ENCODE results near the gene LTB4R2. TPM values are rescaled to one million over a fixed set of nuclear protein-coding genes. Genes with fewer than 3 reads are reported as not detected.

The LTB4R2 gene
- polyA plus RNA-seq, 3 donors from 2014 or later: 2.1 to 4.9 (median 3.9) TPM

DNA sequence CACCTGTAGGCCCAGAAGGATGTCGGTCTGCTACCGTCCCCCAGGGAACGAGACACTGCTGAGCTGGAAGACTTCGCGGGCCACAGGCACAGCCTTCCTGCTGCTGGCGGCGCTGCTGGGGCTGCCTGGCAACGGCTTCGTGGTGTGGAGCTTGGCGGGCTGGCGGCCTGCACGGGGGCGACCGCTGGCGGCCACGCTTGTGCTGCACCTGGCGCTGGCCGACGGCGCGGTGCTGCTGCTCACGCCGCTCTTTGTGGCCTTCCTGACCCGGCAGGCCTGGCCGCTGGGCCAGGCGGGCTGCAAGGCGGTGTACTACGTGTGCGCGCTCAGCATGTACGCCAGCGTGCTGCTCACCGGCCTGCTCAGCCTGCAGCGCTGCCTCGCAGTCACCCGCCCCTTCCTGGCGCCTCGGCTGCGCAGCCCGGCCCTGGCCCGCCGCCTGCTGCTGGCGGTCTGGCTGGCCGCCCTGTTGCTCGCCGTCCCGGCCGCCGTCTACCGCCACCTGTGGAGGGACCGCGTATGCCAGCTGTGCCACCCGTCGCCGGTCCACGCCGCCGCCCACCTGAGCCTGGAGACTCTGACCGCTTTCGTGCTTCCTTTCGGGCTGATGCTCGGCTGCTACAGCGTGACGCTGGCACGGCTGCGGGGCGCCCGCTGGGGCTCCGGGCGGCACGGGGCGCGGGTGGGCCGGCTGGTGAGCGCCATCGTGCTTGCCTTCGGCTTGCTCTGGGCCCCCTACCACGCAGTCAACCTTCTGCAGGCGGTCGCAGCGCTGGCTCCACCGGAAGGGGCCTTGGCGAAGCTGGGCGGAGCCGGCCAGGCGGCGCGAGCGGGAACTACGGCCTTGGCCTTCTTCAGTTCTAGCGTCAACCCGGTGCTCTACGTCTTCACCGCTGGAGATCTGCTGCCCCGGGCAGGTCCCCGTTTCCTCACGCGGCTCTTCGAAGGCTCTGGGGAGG is 985 bp downstream of the LTB4R2 start, which contains the start of gene LTB4R:
LTB4R (plus strand) TSS at position 857 of the 959 bp plus-strand sequence. CDS start 4,150 bp downstream, outside the sequence.
- Mint-ChIP-seq H3K27me3 (ENCODE audit: low read depth in 3 of 3) (peaks cover 8 to 17% (median 10%) of the 10 kb centered on the region in 3 donors), H3K4me3 (peak within 1 kb of the TSS; percentile 79 to 95 (median 84)), H3K36me3 (peaks cover 5 to 24% (median 14%) of the 10 kb centered on the region in 3 donors), H3K9me3 (no peaks in the 10 kb centered on the region), H3K4me1 (peaks cover 75 to 77% of the 10 kb centered on the region in 2 donors), H3K27ac (peak within 1 kb of the TSS; percentile 91 to 99 (median 96))
- peak; percentile 82 to 84 (median 84) for DNase-seq

DNA sequence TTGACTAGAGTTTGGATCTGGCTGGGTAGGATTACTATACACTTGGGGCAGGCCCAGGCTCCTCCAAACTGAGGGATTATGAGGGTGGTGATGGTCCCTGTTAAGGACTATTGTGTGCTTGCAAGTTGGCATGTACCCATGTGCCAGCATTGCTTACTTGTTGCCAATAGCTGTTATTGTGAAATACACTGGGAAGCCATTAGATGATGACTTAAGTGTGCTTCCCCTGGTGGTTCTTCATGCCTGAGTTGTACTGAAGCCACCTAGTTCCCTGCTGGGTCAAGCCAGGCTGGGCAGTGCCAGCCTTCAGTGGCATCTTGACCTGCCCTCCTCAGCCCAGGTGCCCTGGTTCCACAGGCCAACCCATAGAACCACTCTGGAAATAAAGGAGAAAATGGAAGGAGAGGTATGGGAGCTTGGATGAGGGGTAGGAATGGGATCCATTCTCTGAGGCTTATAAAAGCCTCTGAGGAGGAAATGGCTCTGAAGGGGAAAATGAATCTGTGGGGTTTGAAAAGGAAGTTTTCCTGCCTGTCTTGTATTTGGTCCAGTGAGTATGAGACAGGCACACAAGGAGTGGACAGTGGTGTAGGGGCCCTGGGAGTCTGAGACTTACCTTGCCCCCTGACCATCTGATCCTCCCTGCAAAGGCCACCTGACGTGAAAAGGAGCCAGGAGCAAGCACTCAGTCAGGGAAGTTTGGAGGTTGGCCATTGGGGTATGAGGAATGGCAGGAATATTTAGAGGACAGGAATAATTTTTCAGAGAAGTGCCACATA is 2.1 kb downstream of the LTB4R2 start:
- peak overlapping the region; percentile 74 to 95 (median 84) for H3K4me3 Mint-ChIP-seq
- H3K9me3 Mint-ChIP-seq: no peaks in the 10 kb centered on the region
- peaks cover 8 to 17% (median 10%) of the 10 kb centered on the region in 3 donors for H3K27me3 Mint-ChIP-seq (ENCODE audit: low read depth in 3 of 3)
- DNase-seq: peak in 2 of 3 donors; percentile 32 to 33
- H3K27ac Mint-ChIP-seq: peak overlapping the region; percentile 90 to 99 (median 94)
- H3K36me3 Mint-ChIP-seq: peaks cover 4 to 13% (median 8%) of the 10 kb centered on the region in 3 donors
- H3K4me1 Mint-ChIP-seq: peaks cover 77% of the 10 kb centered on the region in 2 donors

DNA sequence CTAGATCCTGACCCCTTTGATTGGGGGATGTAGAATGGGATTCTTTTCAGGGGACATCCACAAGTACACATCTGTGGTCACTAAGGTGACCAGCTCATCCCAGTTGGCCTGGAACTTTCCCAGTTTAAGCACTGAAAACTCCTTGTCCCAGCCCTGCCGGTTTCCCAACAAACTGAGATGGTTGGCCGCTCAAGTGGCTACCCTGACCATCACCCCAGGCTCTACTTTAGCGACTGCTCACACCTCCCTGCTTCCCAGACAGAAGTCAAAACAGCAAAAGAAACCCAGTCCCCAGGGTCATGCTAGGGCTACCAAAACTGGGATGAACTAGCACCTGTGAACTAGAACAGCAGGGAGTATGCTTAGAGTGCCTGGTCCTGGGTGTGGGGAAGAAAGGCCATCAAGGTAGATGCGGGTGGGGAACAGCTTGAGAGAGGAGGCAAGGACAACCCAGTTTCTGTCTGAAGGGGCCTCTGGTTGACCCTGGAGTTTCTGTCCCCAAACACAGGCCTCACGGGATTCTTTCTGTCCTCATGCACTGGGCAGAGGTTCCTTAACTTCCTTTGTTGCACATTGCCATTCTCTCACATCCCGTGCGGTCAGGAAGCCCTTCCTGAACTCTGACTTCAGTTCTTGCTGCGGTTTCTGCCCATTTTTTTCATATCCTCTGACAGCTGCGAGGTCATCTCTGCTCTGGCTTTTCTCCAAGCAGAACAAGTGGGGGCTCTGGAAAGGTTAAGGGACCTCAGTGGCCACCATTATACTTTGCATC is 3.0 kb downstream of the LTB4R2 start:
- Mint-ChIP-seq H3K36me3 (peaks cover 7 to 19% (median 9%) of the 10 kb centered on the region in 3 donors), H3K4me1 (peaks cover 78 to 84% of the 10 kb centered on the region in 2 donors), H3K9me3 (no peaks in the 10 kb centered on the region), H3K4me3 (peak overlapping the region; percentile 74 to 95 (median 84)), H3K27ac (peak overlapping the region; percentile 90 to 99 (median 94)), H3K27me3 (ENCODE audit: low read depth in 3 of 3) (peaks cover 8 to 20% (median 10%) of the 10 kb centered on the region in 3 donors)
- DNase-seq: peak; percentile 74 to 77 (median 77)

DNA sequence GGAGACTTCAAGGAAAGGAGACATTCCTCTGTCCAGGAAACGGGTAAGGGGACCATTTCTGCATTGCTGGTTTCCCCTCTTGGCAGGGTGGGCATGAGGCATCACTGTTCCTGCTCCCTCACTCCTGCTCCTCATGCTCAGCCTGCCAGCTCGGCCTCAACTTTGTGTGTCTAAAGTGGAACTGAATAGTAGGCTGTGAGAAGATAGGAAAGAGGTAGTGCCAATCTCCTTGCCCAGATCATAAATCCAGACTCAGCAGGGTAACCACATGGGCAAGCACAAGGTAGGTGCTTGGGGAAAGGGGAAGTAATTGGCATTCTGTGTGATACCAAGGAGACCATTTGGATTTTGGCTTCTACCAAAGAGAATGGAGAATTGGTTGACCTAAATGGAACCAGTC is 4.0 kb downstream of the LTB4R2 start:
- Mint-ChIP-seq H3K4me3 (peak overlapping the region; percentile 74 to 95 (median 84)), H3K27ac (peak overlapping the region; percentile 90 to 99 (median 94)), H3K27me3 (ENCODE audit: low read depth in 3 of 3) (peaks cover 8 to 20% (median 12%) of the 10 kb centered on the region in 3 donors), H3K36me3 (peaks cover 4 to 15% (median 6%) of the 10 kb centered on the region in 3 donors), H3K9me3 (no peaks in the 10 kb centered on the region), H3K4me1 (peaks cover 68 to 76% of the 10 kb centered on the region in 2 donors)
- DNase-seq: no peak

DNA sequence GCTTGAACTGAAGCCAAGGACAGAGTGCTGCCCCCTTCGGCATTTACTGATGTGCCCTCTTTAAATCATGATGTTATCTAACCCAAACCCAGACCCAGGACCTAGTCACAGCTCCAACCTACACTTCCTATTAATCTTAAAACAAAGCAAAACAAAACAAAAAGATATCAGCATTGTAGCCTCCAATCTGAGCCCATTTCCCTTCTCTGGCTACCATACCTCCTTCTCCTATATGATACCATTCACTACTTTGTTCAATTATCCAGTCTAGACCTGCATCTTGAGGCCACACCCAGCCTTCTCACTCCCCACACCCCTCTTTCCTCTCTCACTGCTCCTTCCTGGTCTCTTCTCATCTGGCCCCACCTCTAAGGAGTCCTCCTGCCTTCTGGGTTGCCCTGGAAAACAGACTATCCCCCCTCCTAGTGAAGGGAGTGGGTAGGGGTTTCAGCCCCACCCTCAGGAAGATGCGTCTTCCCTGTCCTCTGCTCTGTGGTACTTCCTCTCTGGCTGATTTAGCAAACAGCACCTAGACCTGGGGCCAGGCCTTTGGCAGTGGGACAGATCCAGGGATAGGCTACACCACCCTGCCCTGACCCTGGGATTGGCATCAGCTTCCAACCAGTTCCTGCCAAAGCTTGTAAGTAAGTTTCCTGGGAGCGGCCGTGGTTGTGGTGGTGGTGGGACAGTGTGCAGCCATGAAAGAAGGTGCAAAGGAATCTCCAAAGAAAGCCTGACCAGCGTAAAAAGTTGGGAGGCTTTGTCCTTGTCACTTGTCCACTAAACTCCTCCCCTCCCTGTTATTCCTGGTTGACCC is 4.6 kb downstream of the LTB4R2 start:
- H3K4me3 Mint-ChIP-seq: peak overlapping the region; percentile 74 to 95 (median 84)
- peaks cover 64 to 69% of the 10 kb centered on the region in 2 donors for H3K4me1 Mint-ChIP-seq
- H3K36me3 Mint-ChIP-seq: peaks cover 4 to 9% (median 6%) of the 10 kb centered on the region in 3 donors
- peak overlapping the region; percentile 90 to 99 (median 94) for H3K27ac Mint-ChIP-seq
- no peaks in the 10 kb centered on the region for H3K9me3 Mint-ChIP-seq
- DNase-seq: peak in 1 of 3 donors; percentile 6
- peaks cover 10 to 20% (median 14%) of the 10 kb centered on the region in 3 donors for H3K27me3 Mint-ChIP-seq (ENCODE audit: low read depth in 3 of 3)

DNA sequence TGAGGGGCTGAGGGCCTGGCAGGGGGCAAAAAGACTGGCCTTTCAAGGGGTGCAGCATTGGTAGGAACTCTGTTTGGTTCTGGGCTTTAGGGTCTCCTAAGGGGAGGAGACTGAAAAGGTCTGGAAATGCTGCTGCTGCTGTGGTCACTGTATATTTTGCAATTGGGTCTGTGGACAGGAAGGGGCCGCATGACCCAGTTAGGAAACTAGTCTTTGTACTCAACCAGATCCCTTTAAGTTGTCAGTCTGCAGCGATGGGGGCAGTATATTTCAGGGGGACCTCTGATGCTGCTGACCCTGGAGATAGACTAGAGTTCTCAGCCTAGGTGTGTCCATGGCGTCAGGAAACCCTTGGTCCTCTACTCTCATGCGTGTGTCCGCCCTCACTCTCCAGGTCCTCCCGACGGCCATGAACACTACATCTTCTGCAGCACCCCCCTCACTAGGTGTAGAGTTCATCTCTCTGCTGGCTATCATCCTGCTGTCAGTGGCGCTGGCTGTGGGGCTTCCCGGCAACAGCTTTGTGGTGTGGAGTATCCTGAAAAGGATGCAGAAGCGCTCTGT is 5.4 kb downstream of the LTB4R2 start:
- H3K36me3 Mint-ChIP-seq: peaks cover 4 to 10% (median 9%) of the 10 kb centered on the region in 3 donors
- peak overlapping the region; percentile 74 to 95 (median 84) for H3K4me3 Mint-ChIP-seq
- peaks cover 9 to 21% (median 16%) of the 10 kb centered on the region in 3 donors for H3K27me3 Mint-ChIP-seq (ENCODE audit: low read depth in 3 of 3)
- peak overlapping the region; percentile 90 to 99 (median 94) for H3K27ac Mint-ChIP-seq
- no peaks in the 10 kb centered on the region for H3K9me3 Mint-ChIP-seq
- peaks cover 56 to 62% of the 10 kb centered on the region in 2 donors for H3K4me1 Mint-ChIP-seq
- no peak for DNase-seq

DNA sequence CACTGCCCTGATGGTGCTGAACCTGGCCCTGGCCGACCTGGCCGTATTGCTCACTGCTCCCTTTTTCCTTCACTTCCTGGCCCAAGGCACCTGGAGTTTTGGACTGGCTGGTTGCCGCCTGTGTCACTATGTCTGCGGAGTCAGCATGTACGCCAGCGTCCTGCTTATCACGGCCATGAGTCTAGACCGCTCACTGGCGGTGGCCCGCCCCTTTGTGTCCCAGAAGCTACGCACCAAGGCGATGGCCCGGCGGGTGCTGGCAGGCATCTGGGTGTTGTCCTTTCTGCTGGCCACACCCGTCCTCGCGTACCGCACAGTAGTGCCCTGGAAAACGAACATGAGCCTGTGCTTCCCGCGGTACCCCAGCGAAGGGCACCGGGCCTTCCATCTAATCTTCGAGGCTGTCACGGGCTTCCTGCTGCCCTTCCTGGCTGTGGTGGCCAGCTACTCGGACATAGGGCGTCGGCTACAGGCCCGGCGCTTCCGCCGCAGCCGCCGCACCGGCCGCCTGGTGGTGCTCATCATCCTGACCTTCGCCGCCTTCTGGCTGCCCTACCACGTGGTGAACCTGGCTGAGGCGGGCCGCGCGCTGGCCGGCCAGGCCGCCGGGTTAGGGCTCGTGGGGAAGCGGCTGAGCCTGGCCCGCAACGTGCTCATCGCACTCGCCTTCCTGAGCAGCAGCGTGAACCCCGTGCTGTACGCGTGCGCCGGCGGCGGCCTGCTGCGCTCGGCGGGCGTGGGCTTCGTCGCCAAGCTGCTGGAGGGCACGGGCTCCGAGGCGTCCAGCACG is 6.1 kb downstream of the LTB4R2 start:
- peaks cover 54 to 59% of the 10 kb centered on the region in 2 donors for H3K4me1 Mint-ChIP-seq
- DNase-seq: no peak
- H3K4me3 Mint-ChIP-seq: peak overlapping the region; percentile 74 to 95 (median 84)
- H3K27ac Mint-ChIP-seq: peak overlapping the region in 5 of 6 donors; percentile 91 to 99 (median 97)
- peaks cover 9 to 20% (median 18%) of the 10 kb centered on the region in 3 donors for H3K27me3 Mint-ChIP-seq (ENCODE audit: low read depth in 3 of 3)
- no peaks in the 10 kb centered on the region for H3K9me3 Mint-ChIP-seq
- H3K36me3 Mint-ChIP-seq: peaks cover 4 to 11% (median 9%) of the 10 kb centered on the region in 3 donors

DNA sequence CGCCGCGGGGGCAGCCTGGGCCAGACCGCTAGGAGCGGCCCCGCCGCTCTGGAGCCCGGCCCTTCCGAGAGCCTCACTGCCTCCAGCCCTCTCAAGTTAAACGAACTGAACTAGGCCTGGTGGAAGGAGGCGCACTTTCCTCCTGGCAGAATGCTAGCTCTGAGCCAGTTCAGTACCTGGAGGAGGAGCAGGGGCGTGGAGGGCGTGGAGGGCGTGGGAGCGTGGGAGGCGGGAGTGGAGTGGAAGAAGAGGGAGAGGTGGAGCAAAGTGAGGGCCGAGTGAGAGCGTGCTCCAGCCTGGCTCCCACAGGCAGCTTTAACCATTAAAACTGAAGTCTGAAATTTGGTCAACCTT is 6.6 kb downstream of the LTB4R2 start:
- no peak for DNase-seq
- peaks cover 51 to 57% of the 10 kb centered on the region in 2 donors for H3K4me1 Mint-ChIP-seq
- no peaks in the 10 kb centered on the region for H3K9me3 Mint-ChIP-seq
- H3K36me3 Mint-ChIP-seq: peaks cover 4 to 12% (median 9%) of the 10 kb centered on the region in 3 donors
- H3K27me3 Mint-ChIP-seq (ENCODE audit: low read depth in 3 of 3): peaks cover 9 to 20% (median 19%) of the 10 kb centered on the region in 3 donors
- no peak overlapping the region for H3K4me3 Mint-ChIP-seq
- H3K27ac Mint-ChIP-seq: no peak overlapping the region

DNA sequence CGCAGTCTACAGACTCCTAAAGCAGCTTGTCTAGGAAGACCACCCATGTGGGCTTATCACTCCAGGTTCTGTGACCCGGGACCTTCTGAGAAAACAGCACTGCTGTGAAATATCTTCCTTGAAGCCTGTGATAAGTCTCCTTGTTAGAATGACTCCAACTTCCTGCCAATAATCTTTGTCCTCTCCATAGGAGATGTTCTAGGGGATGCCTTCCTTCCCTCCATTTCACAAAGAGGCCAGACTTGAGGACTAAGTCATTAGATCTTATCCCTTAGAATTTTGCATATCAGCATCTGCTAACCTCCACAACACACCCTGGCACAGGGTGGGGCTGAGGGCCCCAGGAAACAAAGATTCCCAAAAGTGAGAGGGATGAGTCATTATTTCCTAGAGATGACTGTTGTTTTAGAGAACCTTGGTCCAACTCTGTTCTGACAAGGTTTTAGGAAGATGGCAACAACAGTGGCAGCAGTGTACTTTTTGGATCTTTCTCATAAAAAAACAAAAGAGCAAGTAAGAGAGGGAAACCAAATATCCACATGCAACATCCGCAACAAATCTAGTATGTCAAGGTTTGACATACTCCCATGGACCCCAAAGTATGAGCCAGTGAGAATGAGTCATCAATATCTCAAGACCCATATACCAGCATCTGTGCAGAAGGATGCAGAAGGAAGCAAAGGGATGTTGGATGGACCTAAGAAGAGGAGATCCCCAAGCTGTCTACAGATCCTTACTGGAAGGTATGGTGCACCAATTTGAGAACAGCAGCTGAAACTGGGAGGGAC is 7.4 kb downstream of the LTB4R2 start:
- peak overlapping the region in 4 of 6 donors; percentile 7 to 56 (median 38) for H3K27ac Mint-ChIP-seq
- no peak for DNase-seq
- peaks cover 4 to 15% (median 9%) of the 10 kb centered on the region in 3 donors for H3K36me3 Mint-ChIP-seq
- no peaks in the 10 kb centered on the region for H3K9me3 Mint-ChIP-seq
- H3K4me3 Mint-ChIP-seq: no peak overlapping the region
- peaks cover 44 to 49% of the 10 kb centered on the region in 2 donors for H3K4me1 Mint-ChIP-seq
- peaks cover 9 to 21% (median 17%) of the 10 kb centered on the region in 3 donors for H3K27me3 Mint-ChIP-seq (ENCODE audit: low read depth in 3 of 3)

DNA sequence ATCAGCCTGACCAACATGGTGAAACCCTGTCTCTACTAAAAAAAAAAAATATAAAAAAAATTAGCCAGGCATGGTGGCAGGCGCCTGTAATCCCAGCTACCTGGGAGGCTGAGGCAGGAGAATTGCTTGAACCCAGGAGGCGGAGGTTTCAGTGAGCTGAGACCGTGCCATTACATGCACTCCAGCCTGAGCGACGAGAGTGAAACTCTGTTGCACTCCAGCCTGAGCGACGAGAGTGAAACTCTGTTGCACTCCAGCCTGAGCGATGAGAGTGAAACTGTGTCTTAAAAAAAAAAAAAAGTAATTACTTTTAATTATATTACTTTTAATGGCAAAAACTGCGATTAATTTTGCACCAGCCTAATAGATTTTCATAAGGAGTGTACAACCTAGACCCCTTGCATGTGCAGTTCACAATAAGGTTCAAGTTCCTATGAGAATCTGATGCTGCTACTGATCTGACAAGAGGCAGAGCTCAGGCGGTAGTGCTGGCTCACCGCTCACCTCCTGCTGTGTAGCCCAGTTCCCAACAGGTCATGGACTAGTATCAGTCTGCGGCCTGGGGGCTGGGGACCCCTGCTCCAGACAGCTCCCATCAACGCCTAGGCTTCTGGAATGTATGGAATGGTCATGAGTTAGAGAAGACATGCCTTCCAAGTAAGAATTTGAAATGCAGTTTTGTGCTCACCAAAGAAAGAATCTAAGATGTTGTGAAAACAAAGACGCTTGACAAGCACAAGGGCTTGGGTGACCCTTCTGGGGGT is 11.5 kb downstream of the LTB4R2 start:
- H3K4me3 Mint-ChIP-seq: no peak overlapping the region
- no peaks in the 10 kb centered on the region for H3K9me3 Mint-ChIP-seq
- peaks cover 13 to 14% of the 10 kb centered on the region in 2 donors for H3K4me1 Mint-ChIP-seq
- peaks cover 5 to 19% (median 7%) of the 10 kb centered on the region in 3 donors for H3K27me3 Mint-ChIP-seq (ENCODE audit: low read depth in 3 of 3)
- H3K36me3 Mint-ChIP-seq: peaks cover 4 to 15% (median 9%) of the 10 kb centered on the region in 3 donors
- DNase-seq: no peak
- H3K27ac Mint-ChIP-seq: no peak overlapping the region

Data from immature natural killer cell (primary cell).